ENCODE results near the gene YWHAB.

Gene YWHAB

DNA sequence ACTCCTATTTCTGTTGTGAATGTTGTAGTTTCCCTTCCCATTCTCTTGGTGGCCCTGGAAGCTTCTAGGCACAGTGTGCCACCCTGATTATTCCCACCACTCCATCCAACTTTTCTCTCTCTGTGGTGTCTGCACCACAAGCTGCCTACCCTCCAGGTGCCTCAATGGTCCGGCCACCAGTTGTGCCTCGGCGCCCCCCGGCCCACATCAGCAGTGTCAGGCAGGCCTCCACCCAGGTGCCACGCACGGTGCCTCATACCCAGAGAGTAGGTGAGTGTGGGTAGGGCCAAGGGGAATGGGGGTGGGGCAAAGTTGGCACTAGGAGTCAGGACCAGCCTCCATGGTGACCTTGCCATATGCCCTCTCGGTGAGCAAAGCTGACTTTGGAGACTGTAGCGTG, 47.4 kb downstream of the YWHAB start:
- H3K27me3 ChIP-seq (ENCODE audit: insufficient read depth, low read length), result no peaks in the 10 kb centered on the region
- H3K36me3 ChIP-seq (ENCODE audit: insufficient read depth, low read length), result peaks cover 65% of the 10 kb centered on the region
- H4K20me1 ChIP-seq (ENCODE audit: insufficient read depth, low read length), result no peaks in the 10 kb centered on the region
- no peaks in the 10 kb centered on the region for H3K9me3 ChIP-seq (ENCODE audit: low read length)
- H3F3A ChIP-seq (ENCODE audit: insufficient read depth, low read length), result no peaks in the 10 kb centered on the region
- H3K4me3 ChIP-seq (ENCODE audit: low read depth, low read length, poor library complexity, severe bottlenecking), result no peak overlapping the region
- no peak overlapping the region for H3K9ac ChIP-seq (ENCODE audit: low read length)
- TF ChIP-seq, protein P1, sequence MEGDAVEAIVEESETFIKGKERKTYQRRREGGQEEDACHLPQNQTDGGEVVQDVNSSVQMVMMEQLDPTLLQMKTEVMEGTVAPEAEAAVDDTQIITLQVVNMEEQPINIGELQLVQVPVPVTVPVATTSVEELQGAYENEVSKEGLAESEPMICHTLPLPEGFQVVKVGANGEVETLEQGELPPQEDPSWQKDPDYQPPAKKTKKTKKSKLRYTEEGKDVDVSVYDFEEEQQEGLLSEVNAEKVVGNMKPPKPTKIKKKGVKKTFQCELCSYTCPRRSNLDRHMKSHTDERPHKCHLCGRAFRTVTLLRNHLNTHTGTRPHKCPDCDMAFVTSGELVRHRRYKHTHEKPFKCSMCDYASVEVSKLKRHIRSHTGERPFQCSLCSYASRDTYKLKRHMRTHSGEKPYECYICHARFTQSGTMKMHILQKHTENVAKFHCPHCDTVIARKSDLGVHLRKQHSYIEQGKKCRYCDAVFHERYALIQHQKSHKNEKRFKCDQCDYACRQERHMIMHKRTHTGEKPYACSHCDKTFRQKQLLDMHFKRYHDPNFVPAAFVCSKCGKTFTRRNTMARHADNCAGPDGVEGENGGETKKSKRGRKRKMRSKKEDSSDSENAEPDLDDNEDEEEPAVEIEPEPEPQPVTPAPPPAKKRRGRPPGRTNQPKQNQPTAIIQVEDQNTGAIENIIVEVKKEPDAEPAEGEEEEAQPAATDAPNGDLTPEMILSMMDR (IDR thresholded peaks at IDR 0.05; ENCODE audit: low read length), result no peak
- no peak for TF ChIP-seq EZH2 (IDR thresholded peaks at IDR 0.05; ENCODE audit: borderline replicate concordance, low read length)
- H3K4me1 ChIP-seq (ENCODE audit: insufficient read depth, low read length, severe bottlenecking), result no peaks in the 10 kb centered on the region
- no peak overlapping the region for H3K4me2 ChIP-seq (ENCODE audit: low read length)
- H2AFZ ChIP-seq (ENCODE audit: low read length), result no peak overlapping the region
- no peak overlapping the region for H3K27ac ChIP-seq (ENCODE audit: low read depth, low read length, poor library complexity, severe bottlenecking)
- no peaks in the 10 kb centered on the region for H3K79me2 ChIP-seq (ENCODE audit: insufficient read depth, low read length)
- no peaks in the 10 kb centered on the region for H3K9me2 ChIP-seq (ENCODE audit: low read depth, low read length)

DNA sequence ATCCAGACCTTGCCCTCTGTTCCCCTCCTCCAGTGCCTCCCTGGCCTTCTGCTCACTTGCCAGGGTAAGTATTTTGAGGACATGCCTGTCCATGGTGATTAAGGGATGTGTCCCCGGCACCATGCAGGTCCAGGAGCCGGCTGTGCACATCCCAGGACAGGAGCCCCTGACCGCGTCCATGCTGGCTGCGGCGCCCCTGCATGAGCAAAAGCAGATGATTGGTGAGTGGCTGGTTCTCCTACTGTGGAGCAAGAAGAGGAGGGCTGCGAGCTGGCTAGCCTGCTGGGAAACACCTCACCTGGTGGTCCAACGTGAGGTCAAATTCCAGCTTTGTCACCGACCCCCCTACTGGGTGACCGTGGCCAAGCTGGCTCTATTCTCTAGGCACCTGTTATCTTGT, 51.0 kb downstream of the YWHAB start:
- H3K9me2 ChIP-seq (ENCODE audit: low read depth, low read length), result no peaks in the 10 kb centered on the region
- H3K9ac ChIP-seq (ENCODE audit: low read length), result no peak overlapping the region
- H4K20me1 ChIP-seq (ENCODE audit: insufficient read depth, low read length), result no peaks in the 10 kb centered on the region
- no peak overlapping the region for H3K4me2 ChIP-seq (ENCODE audit: low read length)
- no peak overlapping the region for H2AFZ ChIP-seq (ENCODE audit: low read length)
- H3K27me3 ChIP-seq (ENCODE audit: insufficient read depth, low read length), result no peaks in the 10 kb centered on the region
- TF ChIP-seq, protein P1 (IDR thresholded peaks at IDR 0.05; ENCODE audit: low read length), result no peak
- TF ChIP-seq EZH2 (IDR thresholded peaks at IDR 0.05; ENCODE audit: borderline replicate concordance, low read length), result no peak
- no peaks in the 10 kb centered on the region for H3K9me3 ChIP-seq (ENCODE audit: low read length)
- H3F3A ChIP-seq (ENCODE audit: insufficient read depth, low read length), result no peaks in the 10 kb centered on the region
- no peak overlapping the region for H3K4me3 ChIP-seq (ENCODE audit: low read depth, low read length, poor library complexity, severe bottlenecking)
- no peaks in the 10 kb centered on the region for H3K79me2 ChIP-seq (ENCODE audit: insufficient read depth, low read length)
- peaks cover 90% of the 10 kb centered on the region for H3K36me3 ChIP-seq (ENCODE audit: insufficient read depth, low read length)
- no peaks in the 10 kb centered on the region for H3K4me1 ChIP-seq (ENCODE audit: insufficient read depth, low read length, severe bottlenecking)
- H3K27ac ChIP-seq (ENCODE audit: low read depth, low read length, poor library complexity, severe bottlenecking), result no peak overlapping the region

DNA sequence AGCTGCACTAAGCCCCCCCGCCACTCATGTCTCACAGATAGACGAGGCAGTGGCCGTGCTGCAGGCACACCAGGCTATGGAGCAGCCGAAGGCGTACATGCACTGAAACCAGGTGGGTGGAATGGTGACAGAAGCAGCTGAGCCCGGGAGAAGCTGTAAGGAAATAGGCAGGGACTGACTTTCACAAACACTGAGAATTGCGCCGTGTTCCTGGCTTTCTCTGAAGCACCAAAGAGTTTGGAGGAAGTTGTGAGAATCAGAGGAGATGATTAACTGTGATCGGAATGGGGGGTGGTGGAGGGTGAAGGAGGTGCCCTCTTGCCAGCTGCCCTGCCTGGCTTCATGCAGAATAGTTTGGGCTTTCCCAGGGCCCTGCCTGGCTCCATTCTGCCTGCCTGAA, 53.1 kb downstream of the YWHAB start:
- Histone ChIP-seq H3K36me3 (ENCODE audit: insufficient read depth, low read length) (peaks cover 93% of the 10 kb centered on the region), H4K20me1 (ENCODE audit: insufficient read depth, low read length) (no peaks in the 10 kb centered on the region), H3K79me2 (ENCODE audit: insufficient read depth, low read length) (no peaks in the 10 kb centered on the region), H3K27ac (ENCODE audit: low read depth, low read length, poor library complexity, severe bottlenecking) (no peak overlapping the region), H3K9me2 (ENCODE audit: low read depth, low read length) (no peaks in the 10 kb centered on the region), H3K4me1 (ENCODE audit: insufficient read depth, low read length, severe bottlenecking) (no peaks in the 10 kb centered on the region), H3K27me3 (ENCODE audit: insufficient read depth, low read length) (no peaks in the 10 kb centered on the region), H3K9me3 (ENCODE audit: low read length) (no peaks in the 10 kb centered on the region), H3K9ac (ENCODE audit: low read length) (no peak overlapping the region), H3F3A (ENCODE audit: insufficient read depth, low read length) (no peaks in the 10 kb centered on the region), H3K4me2 (ENCODE audit: low read length) (no peak overlapping the region), H2AFZ (ENCODE audit: low read length) (no peak overlapping the region), H3K4me3 (ENCODE audit: low read depth, low read length, poor library complexity, severe bottlenecking) (no peak overlapping the region)
- no peak for TF ChIP-seq EZH2 (IDR thresholded peaks at IDR 0.05; ENCODE audit: borderline replicate concordance, low read length)
- TF ChIP-seq, protein P1 (IDR thresholded peaks at IDR 0.05; ENCODE audit: low read length), result no peak

Measured in OCI-LY1 (cell line).